ENCODE results near the gene ITPRIP.

ITPRIP gene, protein sequence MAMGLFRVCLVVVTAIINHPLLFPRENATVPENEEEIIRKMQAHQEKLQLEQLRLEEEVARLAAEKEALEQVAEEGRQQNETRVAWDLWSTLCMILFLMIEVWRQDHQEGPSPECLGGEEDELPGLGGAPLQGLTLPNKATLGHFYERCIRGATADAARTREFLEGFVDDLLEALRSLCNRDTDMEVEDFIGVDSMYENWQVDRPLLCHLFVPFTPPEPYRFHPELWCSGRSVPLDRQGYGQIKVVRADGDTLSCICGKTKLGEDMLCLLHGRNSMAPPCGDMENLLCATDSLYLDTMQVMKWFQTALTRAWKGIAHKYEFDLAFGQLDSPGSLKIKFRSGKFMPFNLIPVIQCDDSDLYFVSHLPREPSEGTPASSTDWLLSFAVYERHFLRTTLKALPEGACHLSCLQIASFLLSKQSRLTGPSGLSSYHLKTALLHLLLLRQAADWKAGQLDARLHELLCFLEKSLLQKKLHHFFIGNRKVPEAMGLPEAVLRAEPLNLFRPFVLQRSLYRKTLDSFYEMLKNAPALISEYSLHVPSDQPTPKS

DNA sequence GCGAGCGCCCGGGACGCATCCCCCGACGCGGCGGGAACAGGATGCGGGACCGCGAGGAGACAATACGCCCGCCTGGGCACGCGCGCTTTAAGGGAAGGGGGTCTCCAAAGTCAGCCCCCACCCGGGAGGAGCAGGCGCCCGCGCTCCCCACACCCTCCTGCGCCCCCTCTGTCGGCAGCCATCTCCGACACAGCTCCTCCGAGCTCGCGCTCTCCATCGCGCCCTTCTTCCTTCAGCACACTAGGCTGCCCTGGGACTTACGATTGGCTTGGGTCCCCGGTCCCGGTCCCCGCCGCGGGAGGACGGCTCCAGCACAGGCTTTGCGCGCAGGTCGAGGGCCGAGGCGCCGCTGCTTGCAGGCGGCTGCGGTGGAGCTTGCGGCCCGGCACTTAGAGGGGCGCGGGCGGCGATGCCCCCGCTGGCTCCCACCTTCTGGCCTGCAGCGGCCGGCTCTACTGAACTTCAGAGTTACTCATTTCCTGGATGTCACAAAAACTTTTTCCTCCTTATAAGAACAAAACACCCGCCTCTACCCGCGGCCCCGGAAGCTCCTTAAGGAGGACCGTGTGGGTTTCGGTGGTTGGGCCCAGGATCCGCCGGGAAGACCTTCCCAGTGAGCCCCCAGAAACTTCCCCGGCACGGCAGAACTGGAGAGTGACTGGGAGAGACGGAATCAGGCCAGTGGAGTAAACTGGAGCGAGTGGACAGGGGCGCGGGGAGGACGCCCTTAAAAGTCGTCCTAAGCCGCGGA, at the start of gene ITPRIP:
Gene ITPRIP, minus strand, starts transcription at position 481 of the 751 bp plus-strand sequence. CDS start 22,414 bp downstream, outside the sequence.
- peak; percentile 94 for DNase-seq

DNA sequence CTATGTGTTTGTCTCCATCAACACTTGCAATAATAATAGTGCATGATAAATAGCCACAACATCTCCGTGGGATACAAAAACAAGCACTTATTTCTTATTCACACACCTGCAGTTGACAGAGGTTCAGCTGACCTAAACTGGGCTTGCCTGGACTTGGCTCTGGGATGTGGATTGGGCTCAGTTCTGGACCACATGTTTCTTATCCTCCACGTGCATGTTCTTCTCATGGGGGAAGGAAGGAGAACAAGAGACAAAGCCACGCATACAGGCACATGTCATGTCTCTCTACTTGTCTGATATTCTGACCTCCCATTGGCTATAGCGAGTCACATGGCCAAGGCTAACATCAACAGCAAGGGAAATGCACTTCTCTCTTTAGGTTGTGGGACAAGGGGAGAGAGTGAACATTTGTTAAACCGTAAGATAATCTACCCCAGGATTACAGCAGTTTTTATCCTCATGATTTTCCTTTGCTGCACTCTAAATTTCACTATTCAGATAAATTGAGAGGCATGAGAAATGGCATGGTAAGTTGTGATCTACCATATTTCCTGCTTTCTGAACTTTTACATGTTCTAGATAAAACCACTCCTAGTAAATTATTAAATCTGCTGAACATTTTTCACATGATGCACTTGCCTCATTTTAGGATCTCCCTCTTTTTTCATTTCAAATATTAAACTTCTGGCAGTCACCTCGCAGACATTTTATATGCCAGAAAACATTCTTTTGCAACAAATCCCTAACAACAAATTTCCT, 49.0 kb upstream of the ITPRIP start:
- peak; percentile 42 for DNase-seq

DNA sequence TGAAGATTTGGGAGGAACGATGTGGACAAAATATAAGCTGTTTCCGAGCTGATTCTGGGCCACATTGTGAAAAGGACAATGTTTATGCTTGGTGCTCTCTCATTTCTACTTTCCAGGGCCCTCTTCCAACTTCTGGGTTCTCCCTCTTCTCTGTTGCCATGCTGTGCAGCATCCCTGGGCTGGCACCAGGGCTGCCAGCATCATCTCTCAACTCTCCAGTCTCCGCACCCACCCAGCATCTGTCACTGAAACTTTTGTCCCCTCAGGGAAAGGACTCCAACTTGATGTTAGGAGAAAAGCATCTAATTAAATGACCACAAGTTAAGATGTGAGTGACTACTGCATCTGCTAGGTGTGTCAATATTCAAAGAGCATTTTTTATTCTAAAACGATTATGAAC, 42.1 kb upstream of the ITPRIP start:
- DNase-seq, result no peak

DNA sequence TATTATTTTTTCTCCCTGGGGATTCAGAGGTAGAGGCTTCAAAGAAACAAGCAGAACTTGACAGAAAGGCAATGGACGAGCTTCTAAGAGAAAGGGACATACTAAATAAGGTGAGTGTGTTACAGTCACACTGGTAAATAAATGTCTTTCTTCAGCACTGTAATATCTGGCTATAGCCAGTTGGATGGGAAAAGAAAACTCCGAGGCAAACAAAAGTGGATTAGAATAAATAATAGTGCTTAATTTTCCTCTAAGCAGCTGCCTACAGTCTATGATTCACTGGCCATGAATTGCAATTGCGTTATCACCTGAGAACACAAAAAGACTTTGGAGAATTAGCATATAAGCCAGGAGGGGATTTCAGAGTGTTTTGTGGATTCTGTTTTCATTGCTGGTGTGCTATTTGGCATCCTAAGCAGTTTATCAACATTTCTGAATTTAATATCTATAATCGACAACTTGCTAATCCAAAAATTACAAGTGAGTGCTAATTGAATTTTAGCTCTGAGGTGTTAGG, 38.6 kb upstream of the ITPRIP start:
- DNase-seq, result no peak

DNA sequence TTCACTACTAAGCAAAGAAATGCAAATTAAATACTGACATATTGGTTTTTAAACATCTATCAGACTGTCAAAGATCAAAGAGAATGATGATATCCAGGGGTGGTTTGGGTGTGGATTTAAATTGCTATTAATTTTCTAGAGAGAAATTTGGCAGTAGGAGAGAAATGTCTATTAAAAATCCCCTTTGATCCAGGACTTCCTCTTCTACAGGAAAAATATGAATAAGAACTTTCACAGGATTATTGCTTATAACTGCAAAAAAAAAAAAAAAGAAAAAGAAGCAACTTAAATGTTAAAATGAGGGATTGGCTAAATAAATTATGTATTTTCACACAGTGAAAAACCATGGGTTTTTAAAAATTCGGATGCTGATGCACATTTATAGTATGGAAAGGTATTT, 36.3 kb upstream of the ITPRIP start:
- DNase-seq, result no peak

DNA sequence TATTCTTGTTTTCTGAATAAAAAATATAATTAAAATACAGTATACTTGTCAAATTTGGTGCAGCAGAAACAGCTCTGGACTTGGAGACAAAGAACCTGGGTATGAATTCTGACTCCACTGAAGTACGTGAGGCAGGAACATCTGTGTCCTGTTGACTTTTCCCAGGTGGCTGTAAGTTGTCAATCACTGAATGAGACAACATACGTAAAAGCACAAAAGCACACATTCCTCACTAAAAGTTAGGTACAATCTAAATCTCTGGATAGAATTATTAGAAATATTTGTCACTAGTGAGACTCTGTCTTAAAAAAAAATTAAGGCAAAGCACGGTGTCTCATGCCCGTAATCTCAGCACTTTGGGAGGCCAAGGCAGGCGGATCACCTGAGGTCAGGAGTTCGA, 33.5 kb upstream of the ITPRIP start:
- DNase-seq, result no peak

DNA sequence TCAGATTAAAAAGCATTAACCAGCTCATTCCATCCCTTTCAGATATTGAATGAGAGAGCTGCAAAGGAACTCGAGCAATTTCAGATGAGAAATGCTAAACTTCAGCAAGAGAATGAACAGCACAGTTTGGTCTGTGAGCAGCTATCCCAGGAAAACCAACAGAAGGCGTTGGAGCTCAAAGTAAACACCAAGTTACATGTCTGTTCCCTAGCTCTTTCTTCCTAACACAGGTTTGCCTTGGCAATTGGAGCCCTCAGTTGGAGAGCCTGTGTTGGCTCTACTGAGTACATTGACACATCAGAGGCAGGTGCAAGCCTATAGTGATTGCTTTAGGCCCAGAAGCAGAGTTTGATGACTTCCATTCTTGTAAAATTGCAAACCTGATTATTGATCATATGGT, 30.1 kb upstream of the ITPRIP start:
- no peak for DNase-seq

DNA sequence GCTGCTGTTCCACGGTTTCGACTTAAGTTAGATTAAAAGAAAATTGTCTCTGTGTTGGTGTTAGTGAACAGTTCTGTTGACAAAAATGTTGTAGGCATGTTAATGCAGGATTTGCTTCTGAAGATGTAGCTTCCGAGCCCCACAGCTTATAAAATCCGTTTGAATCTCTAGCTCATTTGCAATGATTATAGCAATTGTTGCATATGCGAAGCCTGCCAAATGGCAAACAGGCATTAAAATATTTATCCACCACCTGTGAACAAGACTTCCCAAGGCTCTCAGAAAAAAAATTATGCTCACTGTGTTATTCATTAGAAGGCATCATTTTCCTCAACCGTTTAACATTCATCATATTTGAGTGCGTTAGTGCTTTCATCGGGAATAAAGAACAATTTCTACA, 29.6 kb upstream of the ITPRIP start:
- DNase-seq, result no peak

DNA sequence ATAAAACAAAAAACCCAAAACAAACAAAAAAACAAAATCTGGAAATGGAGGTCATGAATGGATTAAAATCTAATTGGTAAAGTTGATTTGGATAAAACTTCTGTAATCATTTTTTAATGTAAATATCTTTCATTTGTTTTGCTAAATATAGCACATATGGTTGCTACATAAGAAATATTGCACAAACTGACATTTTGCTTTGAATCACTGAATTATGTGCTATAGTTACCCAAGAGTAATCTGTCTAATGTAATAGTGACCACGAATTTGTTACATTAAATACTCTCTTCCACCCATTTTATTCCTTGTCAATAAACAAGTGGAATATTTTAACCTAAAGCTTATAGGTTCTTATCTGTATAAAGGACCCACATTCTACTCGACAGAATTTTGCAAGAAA, 21.5 kb upstream of the ITPRIP start:
- no peak for DNase-seq

DNA sequence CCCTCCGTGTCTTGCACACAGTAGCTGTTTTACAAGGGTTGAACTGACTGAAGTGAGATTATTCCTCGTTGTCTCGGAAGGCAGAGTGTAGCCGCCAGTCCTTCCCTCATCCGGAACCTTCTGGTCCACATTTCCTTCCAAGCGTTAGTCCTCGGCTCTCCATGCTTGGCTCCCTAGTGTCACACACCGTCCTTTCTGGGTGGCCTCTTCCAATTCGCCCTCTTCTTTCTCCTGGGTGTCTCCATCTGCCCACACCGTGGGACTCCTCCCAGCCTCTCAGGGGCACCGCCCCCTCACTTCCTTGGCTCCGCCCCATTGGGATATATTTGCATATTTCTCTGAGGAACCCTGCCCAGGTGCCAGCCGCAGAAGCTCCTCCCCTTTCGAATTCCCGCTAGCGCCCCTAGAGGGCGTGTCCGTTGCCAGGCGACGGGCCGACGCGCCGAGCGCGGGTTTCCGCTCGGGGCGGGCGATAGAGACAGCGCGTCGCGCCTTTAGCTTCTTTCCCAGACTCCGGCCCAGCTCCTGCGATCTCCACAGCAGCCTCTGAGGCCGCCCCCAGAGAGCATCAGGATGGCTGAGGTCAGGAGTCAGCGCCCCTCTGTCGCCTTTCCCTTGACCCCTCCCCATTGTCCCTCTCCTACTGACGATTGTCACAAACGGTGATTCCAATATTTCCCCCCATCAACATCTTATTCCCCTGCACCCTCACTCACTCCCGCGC, 15.2 kb upstream of the ITPRIP start, which contains the start of gene CFAP58:
Gene CFAP58, plus strand, starts transcription at position 509 of the 724 bp plus-strand sequence. Its CDS starts 65 bp downstream, at position 574.
- DNase-seq, result peak; percentile 99

DNA sequence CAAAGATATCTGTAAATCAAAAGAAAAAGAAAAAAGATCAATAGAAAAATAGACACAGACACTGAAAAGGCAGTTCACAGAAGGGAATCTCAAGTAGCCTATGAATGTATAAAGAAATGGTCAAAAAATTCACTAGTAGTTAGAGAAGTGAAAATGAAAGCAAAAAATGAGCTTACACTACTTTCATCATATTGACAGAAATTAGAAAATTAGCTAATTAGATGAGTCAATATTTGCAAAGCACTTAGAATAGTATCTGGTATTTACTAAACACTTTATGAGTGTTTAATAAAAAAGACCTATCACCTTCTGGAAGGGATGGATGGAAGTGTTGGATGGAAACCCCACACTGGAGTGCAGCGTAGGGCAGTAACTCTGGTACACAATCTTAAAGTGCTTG, 13.7 kb upstream of the ITPRIP start:
- DNase-seq, result peak; percentile 79

DNA sequence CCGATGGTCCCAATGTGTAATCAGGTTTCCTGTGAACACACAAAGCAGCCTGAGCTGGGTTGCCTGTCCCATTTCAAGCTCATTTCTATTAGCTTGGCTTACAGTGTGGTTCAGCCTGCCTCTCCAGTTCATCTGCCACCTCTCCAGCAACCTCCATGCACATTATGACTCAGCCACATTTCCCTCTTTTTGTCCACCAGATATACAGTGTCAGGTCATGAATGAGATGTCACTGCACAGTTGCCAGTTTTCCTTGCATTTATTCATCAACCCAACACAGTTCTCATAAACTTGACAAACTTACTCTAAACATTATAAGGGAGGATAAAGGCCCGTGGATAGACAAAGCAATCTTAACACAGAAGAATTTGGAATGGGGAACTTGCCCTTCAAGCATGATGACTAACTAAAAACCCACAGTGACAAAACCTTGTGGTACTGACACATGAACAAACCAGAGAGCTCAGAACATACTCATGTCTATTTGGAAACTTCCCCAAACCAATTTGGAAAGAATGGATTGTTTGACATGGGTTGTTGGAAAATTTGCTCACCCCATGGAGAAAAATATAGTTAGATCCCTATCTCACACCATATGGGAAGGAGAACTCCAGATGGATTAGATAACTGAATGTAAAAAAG, 12.9 kb upstream of the ITPRIP start:
- DNase-seq, result peak; percentile 89

DNA sequence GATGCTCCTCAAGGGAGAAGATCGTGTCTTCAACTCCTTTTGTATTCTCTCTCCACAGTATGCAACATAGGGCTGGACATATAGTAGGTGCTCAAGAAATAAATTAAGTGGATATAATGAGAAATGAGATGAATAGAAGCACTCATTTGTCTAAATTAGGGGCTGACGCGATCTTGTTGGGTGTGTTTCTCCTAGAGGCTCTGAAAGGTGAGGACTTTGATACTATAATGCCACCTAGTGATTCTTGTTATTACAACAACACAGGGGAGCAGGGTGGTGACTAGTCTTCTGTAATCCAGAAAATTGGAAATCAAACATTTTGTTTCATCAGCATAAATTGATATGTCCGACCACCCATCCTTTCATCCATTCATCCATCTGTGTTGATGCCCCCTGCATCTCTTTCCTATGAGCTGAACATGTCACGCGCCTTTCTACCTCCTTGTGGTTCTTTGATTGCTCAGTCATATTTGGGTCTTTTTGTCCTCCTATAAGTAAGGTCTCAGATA, 11.9 kb upstream of the ITPRIP start:
- DNase-seq, result peak; percentile 92

DNA sequence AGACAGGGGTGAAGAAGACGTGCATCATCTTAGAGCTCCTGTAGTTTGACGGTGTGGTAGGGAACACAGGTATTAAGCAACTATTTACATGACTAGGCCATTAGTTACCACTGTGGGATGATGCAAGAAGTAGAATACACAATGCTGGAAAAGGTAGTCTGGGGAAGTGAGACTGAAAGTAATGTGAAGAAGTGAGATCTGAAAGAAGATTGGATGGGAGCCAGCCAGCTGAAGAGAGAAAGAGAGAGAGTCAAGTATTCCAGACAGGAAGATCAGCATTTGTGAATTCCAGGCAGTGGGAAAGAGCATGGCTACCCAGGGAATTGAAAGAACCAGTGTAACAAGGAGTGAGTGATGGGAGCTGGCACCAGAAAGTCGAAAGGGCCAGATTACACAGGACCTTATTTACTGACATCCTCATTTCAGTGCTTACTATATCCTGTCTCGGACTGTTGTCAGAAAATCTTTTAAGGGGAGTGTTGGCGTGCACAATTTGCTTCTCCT, 11.4 kb upstream of the ITPRIP start:
- DNase-seq, result peak; percentile 87

DNA sequence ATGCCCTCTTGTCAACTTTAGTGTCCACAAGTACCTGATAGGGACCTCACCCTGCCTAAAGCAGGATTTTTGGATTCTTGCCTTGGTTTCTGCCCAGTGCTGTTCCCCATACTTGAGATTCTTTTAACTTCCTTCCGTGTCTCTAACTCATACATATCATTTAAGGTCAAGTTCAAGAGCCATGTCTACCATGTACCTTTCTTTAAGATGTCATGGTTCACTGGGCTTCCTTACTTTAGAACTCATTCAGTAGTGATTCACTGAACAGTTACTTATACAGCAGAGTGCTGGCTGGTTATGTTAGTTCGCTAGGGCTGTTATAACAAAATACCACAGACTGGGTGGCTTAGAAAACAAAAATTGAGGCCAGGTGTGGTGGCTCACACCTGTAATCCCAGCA, 10.3 kb upstream of the ITPRIP start:
- no peak for DNase-seq

DNA sequence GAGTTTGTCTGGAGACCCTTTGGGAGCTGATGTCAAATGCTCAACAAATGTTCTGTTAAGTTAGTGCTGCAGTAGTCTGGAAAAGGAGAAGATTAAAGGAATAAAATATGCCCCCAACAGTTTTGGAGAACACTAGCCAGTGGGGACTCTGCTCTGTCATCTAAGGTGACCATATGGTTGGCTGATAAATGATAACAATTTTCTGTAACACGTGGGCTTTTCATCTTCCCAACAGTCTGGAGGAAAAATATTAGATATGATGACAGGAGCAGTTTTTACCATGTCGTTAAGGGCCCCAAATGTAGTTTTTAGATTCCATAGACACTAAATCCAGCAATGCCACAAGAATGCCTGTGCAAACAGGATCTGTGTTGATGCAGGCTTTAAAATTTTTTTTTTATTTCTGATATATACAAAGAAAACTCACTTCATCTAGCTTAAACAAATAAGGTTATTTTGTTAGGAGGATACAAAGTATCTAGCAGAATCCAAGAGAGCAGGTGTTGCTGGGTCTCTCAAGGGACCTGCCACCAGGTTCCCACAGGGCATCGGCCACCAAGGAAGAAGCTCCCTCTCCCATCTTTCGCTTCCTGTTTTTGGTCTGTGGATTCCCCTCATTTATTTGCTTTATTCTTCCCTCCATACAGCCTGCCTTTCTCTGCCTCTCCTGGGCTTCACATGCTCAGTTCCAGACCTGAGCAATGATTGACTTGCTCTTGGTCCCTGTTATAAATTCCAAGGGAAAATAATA, 9.2 kb upstream of the ITPRIP start:
- peak; percentile 33 for DNase-seq

DNA sequence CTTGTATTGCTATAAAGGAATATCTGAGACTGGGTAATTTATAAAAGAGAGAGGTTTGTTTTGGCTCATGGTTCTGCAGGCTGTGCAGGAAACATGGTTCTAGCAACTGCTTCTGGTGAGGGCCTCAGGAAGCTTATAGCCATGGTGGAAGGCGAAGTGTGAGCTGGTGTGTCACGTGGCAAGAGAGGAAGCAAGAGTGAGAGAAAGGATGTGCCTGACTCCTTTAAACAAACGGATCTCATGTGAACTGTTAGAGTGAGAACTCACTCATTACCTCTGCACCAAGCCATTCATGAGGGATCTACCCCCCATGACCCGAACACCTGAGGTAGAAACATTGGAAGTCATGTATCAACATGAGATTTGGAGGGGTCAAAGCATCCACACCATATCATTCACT, 7.7 kb upstream of the ITPRIP start:
- DNase-seq, result no peak

DNA sequence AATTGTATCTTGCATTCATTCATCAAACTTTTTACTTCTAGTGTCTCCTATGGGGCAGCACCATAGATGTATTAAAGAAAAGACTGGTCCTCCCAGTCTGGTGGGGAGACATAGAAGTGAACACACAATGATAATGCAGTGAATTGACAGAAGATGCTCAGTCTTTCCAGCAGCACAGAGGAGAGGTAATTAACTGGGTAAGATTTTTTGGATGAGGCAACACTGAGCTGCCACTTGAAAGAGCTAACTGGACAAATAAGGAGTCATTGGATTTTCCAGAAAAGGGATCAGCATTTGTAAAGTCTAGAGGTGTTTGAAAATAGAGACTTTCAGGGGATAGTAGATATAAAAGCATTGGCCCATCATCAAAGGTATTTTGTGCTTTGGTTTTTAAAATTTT, 7.2 kb upstream of the ITPRIP start:
- peak; percentile 42 for DNase-seq

DNA sequence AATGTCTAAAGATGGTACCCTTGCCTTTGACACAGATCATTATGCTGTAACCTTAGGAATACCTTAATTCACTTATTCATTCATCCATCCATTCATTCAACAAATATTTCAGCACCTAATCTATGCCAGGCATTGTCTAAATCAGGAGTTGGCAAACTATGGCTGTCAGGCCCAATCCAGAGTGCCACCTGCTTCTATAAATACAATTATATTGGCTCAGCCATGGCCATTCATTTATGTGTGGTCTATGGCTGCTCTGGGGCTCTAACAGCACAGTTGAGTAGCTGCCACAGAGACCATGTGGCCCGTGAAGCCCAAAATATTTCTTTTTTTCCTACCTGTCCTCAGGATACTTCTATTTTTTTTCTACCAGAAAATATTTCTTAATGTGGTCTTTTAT, 6.0 kb upstream of the ITPRIP start:
- DNase-seq, result no peak

DNA sequence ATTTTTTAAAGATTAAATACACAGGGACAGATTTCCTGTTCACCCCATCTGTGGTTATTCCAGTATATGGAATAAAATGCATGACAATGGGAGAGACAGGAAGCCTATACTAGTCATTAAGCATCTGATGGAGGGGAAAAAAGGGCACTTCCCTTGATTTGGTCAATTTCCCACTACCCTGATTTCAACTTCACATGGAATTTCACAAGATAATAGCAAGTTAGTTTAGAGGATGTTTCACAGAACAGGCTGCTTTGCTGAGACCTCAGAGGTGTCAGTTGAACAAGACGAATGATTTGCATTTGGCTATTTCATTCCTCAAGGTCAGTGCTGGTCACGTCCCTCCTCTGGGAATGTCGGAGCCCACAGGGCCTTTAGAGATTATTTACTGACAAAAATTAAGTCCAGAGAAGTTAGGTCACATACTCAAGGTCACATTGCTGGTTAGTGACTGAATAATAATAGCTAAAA, 4.7 kb upstream of the ITPRIP start:
- no peak for DNase-seq
